NCI-H2081 (cell line): ENCODE measurements around the gene WWOX.

Experiments used
- DNase-seq, 2 experiments: peaks; one replicate each; lab custom pipeline; 2025; lab: John Stamatoyannopoulos, UW

The WWOX gene

DNA sequence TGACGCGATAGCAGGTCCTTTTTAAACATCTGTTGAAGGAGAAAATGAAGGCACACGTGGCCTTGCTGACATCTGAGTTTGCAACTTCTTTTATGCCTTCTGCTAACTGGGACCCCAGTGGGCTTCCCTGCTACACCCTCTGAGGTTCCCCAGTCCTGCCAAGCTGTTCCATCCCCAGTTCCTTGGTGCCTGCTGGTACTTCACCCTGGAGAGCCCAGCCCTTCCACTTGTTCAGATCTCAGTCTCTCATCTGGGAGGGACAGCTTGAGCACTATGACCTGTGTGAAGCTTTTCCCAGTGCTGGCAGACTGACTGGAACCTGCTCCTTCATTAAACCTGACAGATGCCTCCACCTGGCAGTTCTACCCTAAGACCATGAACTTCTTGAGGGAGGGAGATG lies 95.5 kb downstream of the WWOX start:
- DNase-seq: no peak

DNA sequence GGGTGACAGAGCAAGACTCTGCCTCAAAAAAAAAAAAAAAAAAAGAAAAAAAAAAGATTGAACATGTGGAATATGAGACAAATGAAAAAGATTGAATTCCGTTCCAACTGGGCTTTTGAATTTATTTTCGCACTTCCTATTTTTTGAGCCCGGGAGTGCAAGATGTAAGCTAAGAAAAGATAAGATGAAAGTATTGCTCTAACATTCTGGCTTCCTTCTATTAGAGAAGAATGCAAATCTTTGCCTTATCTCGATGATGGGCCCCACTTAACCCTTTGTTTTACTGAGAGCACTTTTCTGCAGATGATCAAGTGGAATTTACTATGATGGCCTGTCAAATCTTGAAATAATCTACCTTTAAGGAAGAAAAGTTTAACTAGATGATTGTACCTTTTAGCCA lies 96.3 kb downstream of the WWOX start:
- no peak for DNase-seq

DNA sequence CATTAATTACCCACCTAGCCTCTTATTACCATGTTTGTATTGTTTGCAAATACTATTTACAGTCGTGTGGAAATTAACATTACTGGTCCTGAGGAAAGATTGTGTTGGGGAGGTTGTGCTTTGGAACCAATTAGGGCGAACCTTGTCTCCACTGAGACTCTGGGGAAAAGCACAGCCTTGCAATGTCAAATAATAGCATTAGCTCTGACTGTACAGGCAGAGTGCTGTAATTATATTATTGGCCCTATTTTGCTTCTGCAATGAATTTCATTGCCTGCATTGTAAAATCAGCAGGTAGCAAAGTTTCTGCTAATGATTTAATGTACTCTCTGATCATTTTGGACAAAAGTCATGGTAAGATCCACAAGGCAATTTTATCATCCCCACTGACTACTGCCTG lies 97.0 kb downstream of the WWOX start:
- peak in 1 of 2 experiments; percentile 60 for DNase-seq

DNA sequence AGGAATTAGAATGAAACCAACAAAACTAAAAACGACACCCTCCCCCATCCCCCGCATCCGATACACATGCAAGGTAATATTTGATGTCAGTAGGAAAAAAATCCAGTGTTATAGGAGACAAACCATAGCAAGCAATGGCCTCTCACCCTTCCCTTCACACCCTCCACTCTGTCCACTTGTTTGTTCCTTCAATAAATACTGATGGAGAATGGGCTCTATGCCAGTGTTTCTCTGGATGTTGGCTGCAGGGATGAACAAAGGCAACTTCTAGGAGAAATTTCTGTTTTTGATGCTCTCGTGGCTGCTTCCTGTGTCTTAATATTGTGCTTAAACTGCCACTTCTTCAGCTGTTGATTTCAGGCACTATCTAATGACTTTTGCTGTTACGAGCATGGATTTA lies 98.8 kb downstream of the WWOX start:
- no peak for DNase-seq

DNA sequence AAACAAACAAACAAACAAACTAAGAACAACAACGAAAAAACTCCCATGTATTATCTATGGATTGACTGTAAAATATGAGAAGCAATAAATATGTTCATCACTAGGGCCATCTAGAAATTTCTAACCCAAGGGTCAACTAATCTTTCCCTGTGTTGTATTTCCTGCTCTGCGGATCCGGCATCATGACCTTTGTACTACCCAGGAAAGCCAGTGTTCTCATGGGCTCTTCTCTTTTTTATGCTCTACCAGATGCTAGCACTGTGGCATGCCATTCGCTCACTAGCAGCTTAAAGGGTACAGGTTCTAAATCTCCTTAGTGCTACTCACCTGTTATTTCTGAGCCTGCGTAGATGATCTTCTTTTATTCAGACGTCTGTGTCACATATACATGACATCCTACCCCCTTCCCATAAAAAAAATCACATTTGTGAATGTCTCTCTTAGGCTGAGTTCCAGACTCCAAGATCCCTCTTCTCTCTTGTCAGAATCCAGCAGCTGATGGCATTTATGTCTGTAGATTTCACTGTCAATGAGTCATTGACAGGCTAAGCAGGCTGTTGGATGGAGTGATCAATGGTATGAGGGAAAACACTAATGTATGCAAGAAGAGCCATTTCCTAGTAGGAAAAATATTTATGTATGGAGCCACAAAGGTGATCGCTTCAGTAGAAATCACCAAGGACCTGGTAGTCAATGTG lies 100.0 kb downstream of the WWOX start:
- DNase-seq: no peak

DNA sequence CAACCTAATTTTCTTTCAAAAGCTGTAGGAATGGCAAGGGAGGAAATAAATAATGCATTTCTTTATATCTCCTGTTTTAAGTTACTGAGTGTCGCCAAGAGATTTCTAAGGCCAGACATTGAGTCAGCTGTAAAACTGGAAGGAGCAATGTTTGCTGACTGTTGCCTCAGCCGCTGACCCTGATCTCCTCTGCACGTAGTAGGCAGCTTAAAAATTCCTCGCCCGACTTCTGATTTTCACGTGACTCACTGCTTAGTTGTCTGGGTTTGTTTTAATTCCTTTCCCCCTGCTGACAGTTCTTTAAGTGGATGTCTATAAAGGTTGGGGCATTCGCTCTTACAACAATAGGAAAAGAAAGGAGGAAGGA lies 100.6 kb downstream of the WWOX start:
- no peak for DNase-seq

DNA sequence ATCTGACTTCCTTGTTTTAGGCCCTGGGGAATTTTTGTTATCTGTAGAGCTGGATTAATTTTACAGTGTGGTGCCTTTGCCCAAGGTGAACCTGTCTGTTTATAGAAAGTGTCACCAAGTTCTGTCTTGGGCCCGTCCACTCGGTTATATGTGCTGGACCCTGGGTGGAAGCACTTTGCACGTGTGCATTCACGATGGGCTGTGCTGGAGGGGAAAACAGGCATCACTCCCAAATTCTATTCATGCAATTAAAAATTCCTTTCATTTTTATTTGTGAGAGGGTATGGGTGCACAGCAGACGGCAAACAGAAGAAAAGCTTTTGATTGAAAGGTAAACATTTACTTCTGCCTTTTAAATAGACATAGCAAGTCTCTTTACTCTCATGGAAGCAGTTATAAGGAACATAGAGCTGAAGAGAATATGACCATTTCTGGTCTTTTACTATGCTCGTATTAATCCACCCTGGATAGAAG lies 101.2 kb downstream of the WWOX start:
- DNase-seq: peak; percentile 11 to 38

DNA sequence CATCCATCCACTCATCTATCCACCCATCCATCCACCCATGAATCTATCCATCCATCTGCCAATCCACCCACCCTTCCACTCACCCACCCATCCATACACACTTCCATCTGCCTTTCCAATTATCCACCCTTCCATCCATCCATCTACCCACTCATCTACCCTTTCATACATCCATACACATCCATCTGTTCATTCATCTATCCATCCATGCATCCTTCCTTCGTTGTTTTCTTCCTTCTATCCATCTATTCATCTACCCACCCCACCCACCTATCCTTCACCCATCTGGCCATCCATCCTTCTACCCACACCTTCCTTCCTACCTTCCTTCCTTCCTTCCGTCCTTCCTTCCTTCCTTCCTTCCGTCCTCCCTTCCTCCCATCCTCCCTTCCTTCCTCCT lies 106.1 kb downstream of the WWOX start:
- DNase-seq: no peak

DNA sequence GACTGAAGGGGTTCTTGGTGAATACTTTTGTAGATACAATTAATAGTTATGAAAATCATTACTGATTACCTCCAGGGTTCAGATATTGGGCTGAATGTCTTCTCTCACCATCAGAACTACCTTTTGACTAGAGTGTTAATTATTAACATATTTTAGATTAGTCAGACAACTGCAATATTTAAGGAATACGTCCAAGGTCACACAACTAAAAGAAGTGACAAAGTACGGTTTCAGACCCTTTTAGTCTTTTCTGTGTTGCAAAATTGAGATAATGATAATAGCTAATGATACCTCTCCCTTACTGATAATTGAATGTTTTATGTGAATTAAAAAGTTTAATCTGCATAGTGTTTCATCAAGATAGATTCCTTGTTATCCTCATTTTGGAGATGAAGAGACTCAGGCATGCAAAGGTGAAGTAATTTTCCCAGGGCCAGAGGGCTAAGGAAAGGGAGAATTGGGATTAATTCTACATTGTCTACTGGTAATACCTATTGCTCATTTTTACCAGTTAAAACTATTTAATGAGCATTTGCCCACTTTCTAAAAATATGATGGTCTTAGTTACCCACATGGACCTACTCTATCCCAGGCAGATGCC lies 107.3 kb downstream of the WWOX start:
- no peak for DNase-seq

DNA sequence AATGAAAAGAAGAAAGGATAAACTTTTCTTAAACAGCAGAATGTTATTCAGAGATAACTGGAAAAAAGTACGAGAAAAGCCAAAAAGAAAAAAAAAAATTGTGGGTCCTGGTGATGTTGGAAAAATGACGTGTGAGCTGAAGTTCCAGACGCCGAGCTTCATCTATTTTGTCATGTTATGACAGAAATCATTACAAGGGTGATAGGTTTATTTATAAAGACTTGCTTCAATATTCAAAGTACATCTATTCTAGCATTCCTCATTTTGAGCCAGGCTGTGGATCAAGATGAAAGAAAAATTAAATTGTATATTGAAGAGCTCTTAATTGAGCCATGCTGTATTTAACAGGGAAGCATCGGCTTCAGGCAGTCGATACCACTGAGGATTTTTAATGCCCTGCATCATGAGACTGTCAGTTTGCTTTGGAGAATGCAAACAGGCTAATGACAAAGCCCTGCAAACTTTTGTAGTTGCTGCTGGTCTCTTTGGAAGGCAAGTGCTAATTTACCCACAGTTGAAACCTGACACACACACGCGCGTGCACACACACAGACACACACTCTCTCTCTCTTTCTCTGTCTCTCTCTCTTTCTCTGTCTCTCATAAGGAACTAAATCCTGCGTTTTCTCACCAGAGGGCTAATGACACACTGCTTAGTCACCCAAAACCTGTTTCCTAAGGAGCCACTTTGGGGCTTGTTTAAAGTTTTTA lies 110.7 kb downstream of the WWOX start:
- DNase-seq: peak in 1 of 2 experiments; percentile 22

DNA sequence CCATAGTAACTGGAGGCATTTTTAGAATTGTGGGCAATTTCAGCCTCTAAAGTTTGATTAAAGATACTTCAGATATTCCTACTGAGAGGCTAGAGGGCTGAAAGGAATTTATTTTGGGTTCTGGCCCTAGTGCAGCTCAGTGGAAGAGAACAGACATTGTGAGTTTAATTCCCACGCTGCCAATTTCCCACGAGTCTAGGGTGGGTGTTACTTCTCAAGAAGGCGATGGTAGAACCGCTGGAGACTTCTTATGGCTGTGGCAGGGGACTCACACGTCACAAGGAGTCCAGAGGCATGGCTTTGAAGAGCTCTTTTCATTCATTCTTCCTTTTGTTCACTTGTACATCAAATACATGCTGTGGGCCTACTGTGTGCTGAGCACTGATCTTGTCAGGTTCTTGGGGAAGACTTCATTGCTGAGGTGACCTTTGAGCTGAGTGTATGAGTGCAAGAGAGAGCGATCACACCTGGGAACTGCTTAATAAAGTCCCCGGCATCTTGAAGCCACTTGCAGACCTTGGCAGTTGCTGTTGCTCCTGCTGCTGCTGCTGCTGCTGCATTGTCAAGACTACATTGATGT lies 111.7 kb downstream of the WWOX start:
- no peak for DNase-seq

DNA sequence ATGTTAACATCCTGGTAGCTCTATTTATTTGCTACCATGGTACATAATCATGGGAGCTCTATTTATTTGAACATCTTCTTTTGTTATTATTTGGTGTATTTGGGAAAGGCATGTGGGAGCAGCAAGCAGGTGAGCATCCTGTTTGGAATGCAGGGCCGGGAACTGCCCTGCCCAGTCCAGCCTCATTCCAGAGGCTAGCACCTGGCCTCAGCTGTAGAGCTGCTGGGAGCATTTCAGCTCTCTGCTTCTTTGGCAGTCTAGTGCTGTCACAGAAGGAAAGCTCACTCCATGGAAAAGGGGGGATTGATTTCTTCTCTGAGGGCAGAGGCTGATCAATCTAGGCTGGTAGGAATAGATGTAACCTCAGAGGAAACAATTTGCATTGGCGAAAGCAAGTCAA lies 112.5 kb downstream of the WWOX start:
- DNase-seq: no peak

DNA sequence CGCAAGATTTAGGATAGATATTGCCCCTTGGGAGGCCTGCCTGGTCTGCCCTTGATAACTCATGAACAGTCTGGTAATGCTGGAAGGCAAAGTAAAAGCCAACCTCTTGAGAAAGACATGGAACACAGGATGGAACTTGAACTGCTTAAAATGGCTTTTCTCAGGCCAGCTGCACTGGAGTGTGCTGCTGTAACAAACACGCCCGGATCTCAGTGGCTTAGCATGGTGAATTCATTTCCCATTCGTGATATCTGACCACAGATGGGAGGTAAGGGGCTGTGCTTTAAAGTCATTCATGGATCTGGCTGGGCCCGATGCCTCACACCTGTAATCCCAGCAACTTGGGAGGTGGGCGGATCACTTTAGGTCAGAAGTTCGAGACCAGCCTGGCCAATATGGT lies 113.2 kb downstream of the WWOX start:
- DNase-seq: no peak

DNA sequence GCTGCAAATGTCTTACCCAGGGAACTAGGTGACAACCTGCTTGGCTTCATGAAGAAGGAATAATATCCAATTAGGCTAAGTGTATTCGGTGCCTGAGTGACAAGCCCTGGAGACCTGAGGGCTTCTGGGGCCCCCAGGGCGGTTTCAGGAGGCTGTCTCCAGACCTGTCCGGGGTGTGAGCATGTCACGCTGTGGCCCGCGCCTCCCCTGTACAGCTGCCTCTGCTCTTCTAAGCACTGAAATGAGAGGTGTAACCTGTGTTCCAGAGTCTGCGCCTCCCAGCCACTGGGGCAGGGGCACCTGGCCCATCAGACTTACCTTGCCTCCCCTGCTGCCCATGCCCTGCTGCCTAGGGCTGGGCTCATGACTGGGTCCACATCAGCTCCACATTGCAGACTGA lies 114.3 kb downstream of the WWOX start:
- DNase-seq: no peak

DNA sequence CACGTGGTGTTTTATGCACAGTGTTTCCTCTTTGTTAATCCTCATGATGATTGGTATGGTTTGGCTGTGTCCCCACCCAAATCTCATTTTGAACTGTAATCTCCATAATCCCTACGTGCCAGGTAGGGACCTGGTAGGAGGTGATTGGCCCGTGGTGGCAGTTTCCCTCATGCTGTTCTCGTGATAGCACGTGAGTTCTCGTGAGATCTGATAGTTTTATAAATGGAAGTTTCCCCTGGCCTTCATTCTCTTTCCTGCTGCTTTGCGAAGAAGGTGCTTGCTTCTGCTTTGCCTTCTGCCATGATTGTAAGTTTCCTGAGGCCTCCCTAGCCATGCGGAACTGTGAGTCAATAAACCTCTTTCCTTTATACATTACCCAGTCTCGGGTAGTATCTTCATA lies 115.8 kb downstream of the WWOX start:
- no peak for DNase-seq

DNA sequence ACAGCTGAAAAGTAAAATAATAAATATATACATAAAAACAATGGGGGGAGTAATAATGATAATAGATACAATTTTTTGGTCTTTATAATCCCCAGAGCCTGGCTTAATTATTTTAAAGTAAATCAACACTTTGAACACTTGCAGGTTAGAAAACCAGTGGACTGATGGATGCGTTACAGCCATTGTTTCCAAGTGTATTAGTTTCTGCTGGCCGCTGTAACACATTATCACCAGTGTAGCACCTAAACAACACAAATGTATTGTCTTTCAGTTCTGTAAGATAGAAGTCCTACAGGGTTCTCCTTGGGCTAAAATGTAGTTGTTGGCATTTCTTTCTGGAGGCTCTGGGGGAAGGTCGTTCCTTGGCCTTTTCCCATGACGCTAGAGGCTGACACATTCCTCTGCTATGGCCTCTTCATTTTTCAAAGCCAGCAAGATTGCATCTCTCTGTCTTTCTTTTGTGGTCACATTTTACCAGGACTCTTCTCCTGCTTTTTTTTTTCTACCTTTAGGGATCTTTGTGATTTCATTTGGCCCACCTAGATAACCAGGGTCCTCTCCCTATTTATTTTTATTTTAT lies 116.8 kb downstream of the WWOX start:
- DNase-seq: no peak

DNA sequence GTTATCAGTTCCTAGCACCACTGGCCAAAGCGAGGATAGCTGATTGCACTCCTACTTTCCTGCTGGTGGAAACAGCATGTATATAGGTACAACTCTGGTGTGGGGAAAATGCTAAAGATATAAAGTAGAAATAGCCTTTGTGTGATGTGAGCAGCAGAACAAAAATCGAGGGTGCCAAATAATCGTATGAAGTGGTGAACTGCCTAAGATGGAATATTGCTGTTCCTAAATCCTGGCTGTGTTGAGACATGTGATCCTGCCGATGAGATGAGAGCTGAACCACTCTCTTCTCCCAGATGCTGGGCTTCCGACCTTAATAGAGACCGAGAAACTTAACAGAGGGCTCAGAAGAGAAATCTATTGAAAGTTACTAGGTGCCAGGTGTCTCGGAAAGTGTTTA lies 117.8 kb downstream of the WWOX start:
- DNase-seq: no peak

DNA sequence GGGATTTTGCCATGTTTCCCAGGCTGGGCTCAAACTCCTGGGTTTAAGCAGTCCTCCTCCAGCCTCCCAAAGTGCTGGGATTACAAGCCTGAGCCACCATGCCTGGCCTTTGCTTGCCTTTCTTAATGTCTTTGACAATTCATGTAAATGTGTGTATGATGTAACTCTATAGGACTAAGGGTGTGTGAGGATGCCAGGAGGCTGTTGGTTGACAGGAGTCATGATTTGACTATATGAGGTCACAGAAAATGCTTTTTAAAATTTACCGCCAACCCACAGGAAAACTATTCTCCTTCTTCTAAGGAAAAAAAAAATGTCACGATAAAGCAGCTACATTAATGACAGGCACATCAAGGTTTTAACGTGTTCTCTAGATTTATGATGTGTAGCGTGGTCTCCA lies 118.8 kb downstream of the WWOX start:
- DNase-seq: no peak

DNA sequence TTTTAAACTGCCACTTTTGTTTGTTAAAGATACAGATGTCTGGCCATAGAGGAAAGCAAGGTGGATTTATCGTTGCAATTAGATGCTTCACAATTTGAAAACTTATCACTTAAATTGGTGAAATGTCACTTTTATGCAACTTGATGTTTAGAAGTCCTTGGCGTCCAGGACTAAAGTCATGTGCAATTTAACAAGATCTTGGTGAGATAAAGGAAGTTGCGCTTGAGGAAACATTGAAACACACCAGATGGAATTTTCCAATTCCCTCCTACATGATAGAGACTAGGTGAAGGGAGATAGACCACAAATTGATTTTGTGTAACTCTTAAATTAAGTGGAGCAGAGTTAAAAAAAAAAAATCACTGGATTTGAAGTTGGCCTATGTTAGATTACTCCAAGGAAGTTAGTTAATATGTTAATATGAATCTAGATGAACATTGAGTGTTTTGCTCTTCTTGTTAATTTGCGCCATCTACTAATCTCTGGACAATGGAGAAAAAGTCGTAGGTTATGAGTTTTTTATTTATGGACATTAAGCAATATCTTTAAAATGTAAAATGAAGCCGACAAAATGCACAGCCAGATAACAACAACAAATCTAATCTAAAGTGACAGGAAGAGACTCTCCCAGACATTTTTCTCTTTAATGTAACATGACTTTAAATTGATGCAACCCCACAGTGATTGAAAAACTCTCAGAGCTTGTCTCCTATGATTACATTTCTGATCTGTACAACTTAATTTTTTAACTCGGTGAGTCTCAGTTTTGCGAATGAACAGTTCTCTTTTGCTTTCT lies 119.6 kb downstream of the WWOX start:
- no peak for DNase-seq

DNA sequence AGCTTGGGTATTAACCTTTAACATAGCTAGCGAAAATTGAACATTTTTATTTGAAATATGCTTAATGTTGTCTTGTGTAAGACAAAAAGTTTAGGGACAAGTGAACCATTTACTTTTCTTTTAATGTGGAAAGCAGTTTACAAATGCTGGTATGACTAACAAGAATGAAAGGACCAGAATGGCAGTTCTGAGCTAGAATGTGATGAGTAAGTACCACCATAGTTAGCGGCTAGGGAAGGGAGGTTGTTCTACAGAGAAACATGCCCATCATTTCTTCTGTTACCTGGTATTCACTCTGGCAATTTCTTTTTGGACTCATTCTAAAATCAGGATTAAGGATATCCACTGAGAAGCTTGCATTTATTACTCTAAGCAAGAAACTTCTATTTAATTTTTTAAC lies 121.1 kb downstream of the WWOX start:
- no peak for DNase-seq

DNA sequence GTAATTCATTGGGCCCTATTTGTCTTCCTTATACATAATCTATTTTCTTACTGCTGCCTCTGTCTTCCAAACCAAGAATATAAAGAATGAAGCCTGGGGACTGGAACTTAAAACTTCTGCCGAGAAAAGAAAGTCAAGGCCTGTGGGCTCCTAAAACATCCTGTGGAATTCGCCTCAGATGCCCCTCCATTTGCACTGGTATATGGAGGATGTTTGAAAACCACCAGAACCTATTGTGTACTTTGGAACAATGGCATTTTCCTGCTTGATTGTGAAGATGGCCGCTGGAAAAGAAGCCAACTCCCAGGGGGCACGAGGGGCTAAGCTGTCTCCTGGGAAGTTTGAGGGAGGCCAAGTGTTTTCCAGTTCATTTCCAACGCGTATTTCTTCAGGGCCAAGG lies 122.4 kb downstream of the WWOX start:
- no peak for DNase-seq

DNA sequence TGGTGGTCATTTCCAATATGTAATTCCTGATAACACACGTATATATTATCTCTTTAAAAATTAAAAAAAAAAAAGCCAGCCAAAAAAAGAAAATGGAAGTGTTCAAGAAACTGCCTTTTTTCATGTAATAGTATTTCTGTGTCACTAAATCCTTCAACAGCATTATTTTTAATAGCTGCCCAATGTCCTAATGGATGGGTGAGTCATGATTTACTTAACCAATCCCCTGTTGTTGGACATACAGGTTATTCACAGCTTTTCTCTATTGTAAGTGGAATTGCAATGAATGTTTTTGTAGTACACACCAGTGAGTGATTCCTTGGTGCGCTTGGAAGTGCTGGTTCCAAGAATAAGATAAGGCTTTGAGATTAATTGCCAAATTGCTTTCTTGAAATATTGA lies 124.9 kb downstream of the WWOX start:
- DNase-seq: no peak
